ENCODE results near the gene TCEAL7.

DNA sequence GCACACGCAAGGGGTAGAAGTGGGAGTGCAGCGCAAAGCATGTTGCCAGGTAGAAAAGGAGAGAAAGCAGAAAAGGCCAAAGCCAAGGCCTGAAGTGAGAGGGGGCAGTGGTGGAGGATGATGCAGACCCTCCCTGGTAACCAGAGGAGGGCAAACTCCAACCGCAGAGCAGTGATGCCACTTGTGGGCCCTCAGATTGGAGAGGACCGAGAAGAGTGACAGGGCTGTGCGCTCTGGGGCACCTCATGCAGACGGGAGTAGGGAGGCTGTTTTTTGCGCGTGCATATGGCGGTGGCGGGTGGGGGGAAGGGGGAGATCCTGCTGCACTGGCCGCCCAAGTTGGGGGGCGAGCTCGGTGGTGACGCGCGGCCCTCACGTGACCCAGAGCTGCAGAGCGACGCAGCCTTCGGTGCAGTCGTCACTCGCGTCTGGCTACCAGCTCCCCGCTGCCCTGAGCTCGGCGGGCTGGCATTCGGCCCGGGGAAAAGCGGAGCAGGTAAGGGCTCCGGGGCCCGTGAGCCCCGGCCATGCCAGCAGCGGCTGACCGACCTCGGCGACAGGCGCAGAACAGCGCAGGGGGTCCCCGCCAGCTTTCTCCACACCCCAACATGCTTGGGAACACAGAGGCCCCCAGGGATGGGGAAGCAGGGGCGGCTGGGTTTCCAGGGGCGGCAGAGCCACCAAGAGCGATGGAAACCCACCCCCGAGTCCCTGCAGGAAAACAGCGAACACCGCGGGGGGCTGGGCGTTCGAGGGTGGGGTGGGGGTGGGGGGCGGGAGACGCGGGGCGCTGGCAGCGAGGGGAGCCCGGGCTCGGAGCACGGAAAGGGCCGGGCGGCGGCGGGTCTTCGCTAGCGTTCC lies 46.3 kb downstream of the TCEAL7 start, which contains the start of gene BEX3:
- no peak for TF ChIP-seq CTCF (IDR thresholded peaks at IDR 0.05)
- peak; percentile 58 for TF ChIP-seq POLR2A (IDR thresholded peaks at IDR 0.05)

Measured in right lobe of liver (tissue), 4 donors.